ENCODE measurements around the gene PTPRJ. TPM values are rescaled to one million over a fixed set of nuclear protein-coding genes. Genes with fewer than 3 reads are reported as not detected.

The PTPRJ gene
- 10 to 100 TPM; 58.8 to 60.6 TPM for total RNA-seq

GRCh38 chr11:47980088-47980906, at the start of gene PTPRJ:
PTPRJ (plus strand) TSS chr11:47980559; CDS start chr11:47980913, 354 bp downstream.

GRCh38 chr11:48216510-48216909, 236.2 kb downstream of the PTPRJ start, which contains the start of gene OR4B1:
OR4B1 (plus strand) TSS chr11:48216810; CDS start chr11:48216810, 0 bp downstream.

Small RNA genes lying within 50 kb of the gene (small RNA-seq; reads per million reads assigned to genes)
- gene MIR3161, result 0.73 to 0.81 reads per million in 2 donors

Other genes starting within 250 kb of the PTPRJ start
- 10 to 100 TPM; 81.6 to 83.6 TPM for gene FNBP4, start 213.2 kb upstream of the PTPRJ start, total RNA-seq
- gene NUP160, start 132.2 kb upstream of the PTPRJ start, total RNA-seq, result 10 to 100 TPM; 18.9 to 42.0 TPM
- not detected for gene OR4B1, start 236.3 kb downstream of the PTPRJ start, total RNA-seq

All from melanocyte of skin (primary cell).